OCI-LY3 (cell line): ENCODE results near the gene PIMREG.

ENCODE experiments used
- H2AFZ ChIP-seq: fragments of 200-600, 300-600 bp; shearing (Covaris generic); 2 replicates; pipeline ENCODE4 v1.6.0; 2014; ENCODE audit warnings: antibody characterized with exemption, low read depth, low read length
- H3K27ac ChIP-seq: fragments of 200-600, 300-600 bp; sonication (generic); 2 replicates; pipeline ENCODE4 v1.5.1; 2014; ENCODE audit warnings: mild to moderate bottlenecking, low read length, moderate library complexity, mixed read lengths
- H3K27me3 ChIP-seq: fragments of 200-600, 300-600 bp; sonication (generic); 2 replicates; pipeline ENCODE4 v1.6.1; 2014; ENCODE audit warnings: low read depth, low read length, mixed read lengths
- H3K36me3 ChIP-seq: fragments of 200-600, 300-600 bp; sonication (generic); replicated peaks from 2 replicates; pipeline ENCODE3; 2014; ENCODE audit warnings: low read depth, low read length, mixed read lengths
- H3K4me1 ChIP-seq: fragments of 300-600, 200-600 bp; sonication (generic); 2 replicates; pipeline ENCODE4 v1.6.1; 2014; ENCODE audit warnings: low read length, mixed read lengths
- H3K4me2 ChIP-seq: fragments of 200-600, 300-600 bp; sonication (generic); 2 replicates; pipeline ENCODE4 v1.6.1; 2014; ENCODE audit warnings: low read length, mixed read lengths
- H3K4me3 ChIP-seq: fragments of 300-600, 200-600 bp; sonication (generic); 2 replicates; pipeline ENCODE4 v1.5.1; 2014; ENCODE audit warnings: antibody characterized with exemption, mild to moderate bottlenecking, low read length, moderate library complexity
- H3K79me2 ChIP-seq: fragments of 300-600, 200-600 bp; shearing (Covaris generic); 2 replicates; pipeline ENCODE4 v1.6.1; 2014; ENCODE audit warnings: mild to moderate bottlenecking, low read length, mixed read lengths
- H3K9ac ChIP-seq: fragments of 300-600, 200-600 bp; shearing (Covaris generic); 2 replicates; pipeline ENCODE4 v1.6.0; 2014; ENCODE audit warnings: mild to moderate bottlenecking, low read length, moderate library complexity
- H3K9me3 ChIP-seq: fragments of 200-600, 300-600 bp; shearing (Covaris generic); 2 replicates; pipeline ENCODE4 v1.6.1; 2014; ENCODE audit warnings: low read length, mixed read lengths; ENCODE audit not compliant: insufficient read depth
- H4K20me1 ChIP-seq: fragments of 200-600, 300-600 bp; sonication (generic); 2 replicates; pipeline ENCODE4 v1.6.1; 2016; ENCODE audit warnings: low read length, mixed read lengths; ENCODE audit not compliant: insufficient read depth
- CTCF ChIP-seq: fragments of 200-600, 300-600 bp; sonication (generic); IDR thresholded peaks from 2 replicates; pipeline ENCODE4 v1.5.1; 2014; ENCODE audit warnings: antibody characterized with exemption, low read length, low read depth
- EZH2phosphoT487 ChIP-seq: fragments of 200-600 bp; shearing (Covaris generic); IDR thresholded peaks from 2 replicates; pipeline ENCODE4 v1.6.1; 2018; ENCODE audit warnings: antibody characterized with exemption, mixed run types, low read depth

Gene PIMREG

GRCh38 chr17:6443692-6444570 is at the start of gene PIMREG:
Gene PIMREG, plus strand, starts transcription at chr17:6444455. Its CDS starts 656 bp downstream, at chr17:6445111.
- Histone ChIP-seq H2AFZ (no peak within 1 kb of the TSS), H3K4me2 (no peak within 1 kb of the TSS), H3K27me3 (peaks cover 5% of the 10 kb centered on the region; the same call in 1 of the 2 replicates), H3K27ac (no peak within 1 kb of the TSS), H3K79me2 (no peaks in the 10 kb centered on the region), H3K4me3 (no peak within 1 kb of the TSS), H3K4me1 (no peaks in the 10 kb centered on the region), H4K20me1 (no peaks in the 10 kb centered on the region), H3K9me3 (no peaks in the 10 kb centered on the region), H3K9ac (no peak within 1 kb of the TSS), H3K36me3 (no peaks in the 10 kb centered on the region)
- TF ChIP-seq CTCF (no peak), EZH2phosphoT487 (no peak)

GRCh38 chr17:6398955-6399354 is 45.3 kb upstream of the PIMREG start:
- no peaks in the 10 kb centered on the region for H3K27me3 ChIP-seq
- no peak overlapping the region for H2AFZ ChIP-seq
- no peak overlapping the region for H3K4me2 ChIP-seq
- H3K79me2 ChIP-seq, result no peaks in the 10 kb centered on the region
- H3K27ac ChIP-seq, result no peak overlapping the region
- no peaks in the 10 kb centered on the region for H3K4me1 ChIP-seq
- H4K20me1 ChIP-seq, result no peaks in the 10 kb centered on the region
- no peak overlapping the region for H3K9ac ChIP-seq
- H3K9me3 ChIP-seq, result no peaks in the 10 kb centered on the region
- H3K4me3 ChIP-seq, result no peak overlapping the region
- TF ChIP-seq CTCF (no peak), EZH2phosphoT487 (no peak)
- no peaks in the 10 kb centered on the region for H3K36me3 ChIP-seq

- Histone ChIP-seq H3K4me3 (no peak overlapping the region), H3K9ac (no peak overlapping the region)
Measured at GRCh38 chr17:6402258-6402657, 42.0 kb upstream of the PIMREG start.

More at GRCh38 chr17:6402258-6402657, 42.0 kb upstream of the PIMREG start:
- Histone ChIP-seq H3K9me3 (no peaks in the 10 kb centered on the region), H3K27me3 (no peaks in the 10 kb centered on the region), H3K4me1 (no peaks in the 10 kb centered on the region), H2AFZ (no peak overlapping the region), H3K27ac (no peak overlapping the region), H3K4me2 (no peak overlapping the region), H3K79me2 (no peaks in the 10 kb centered on the region), H3K36me3 (no peaks in the 10 kb centered on the region), H4K20me1 (no peaks in the 10 kb centered on the region)
- TF ChIP-seq CTCF (no peak), EZH2phosphoT487 (no peak)
